Keratinocyte (primary cell): ENCODE measurements around the gene SRR. TPM values are rescaled to one million over a fixed set of nuclear protein-coding genes. Genes with fewer than 3 reads are reported as not detected.

Experiments used
- DNase-seq: peaks from one replicate; pipeline ENCODE4 v3.0.0-alpha.2; 2011; ENCODE audit warnings: low read depth, missing footprints, low spot score
- FAIRE-seq: peaks from 2 replicates; lab custom pipeline; 2011; peaks lifted over from hg19 to GRCh38; lab: Jason Lieb, UNC
- H2AFZ ChIP-seq: 2 replicates; pipeline ENCODE4 v1.6.0; 2012; ENCODE audit warnings: low read length, control low read depth, inconsistent platforms; ENCODE audit not compliant: control insufficient read depth
- H3K27ac ChIP-seq: 2 replicates; pipeline ENCODE4 v1.5.1; 2011; ENCODE audit warnings: low read length; ENCODE audit not compliant: control insufficient read depth, insufficient read depth
- H3K27me3 ChIP-seq: 3 replicates; pipeline ENCODE4 v1.6.0; 2011; ENCODE audit warnings: low read length; ENCODE audit not compliant: control insufficient read depth, insufficient read depth; ENCODE audit errors: extremely low read depth
- H3K36me3 ChIP-seq, 2 experiments: 2 replicates in 1 of 2; 3 replicates in 1 of 2; pipeline ENCODE4 v1.5.1; 2011; ENCODE audit warnings: low read length in 2 of 2, mild to moderate bottlenecking in 1 of 2; ENCODE audit not compliant: control insufficient read depth in 2 of 2, insufficient read depth in 2 of 2; ENCODE audit errors: extremely low read depth in 1 of 2
- H3K4me1 ChIP-seq: 3 replicates; pipeline ENCODE4 v1.5.1; 2011; ENCODE audit warnings: low read length; ENCODE audit not compliant: control insufficient read depth, insufficient read depth; ENCODE audit errors: extremely low read depth
- H3K4me2 ChIP-seq: 3 replicates; pipeline ENCODE4 v1.6.0; 2011; ENCODE audit warnings: low read depth, low read length; ENCODE audit not compliant: control insufficient read depth, insufficient read depth; ENCODE audit errors: extremely low read depth
- H3K4me3 ChIP-seq, 3 experiments: fragments of 200-600 bp in 1 of 3; sonication (generic) in 1 of 3; 2 replicates in 2 of 3; 3 replicates in 1 of 3; pipeline ENCODE4 v1.5.1; 2011 to 2016; ENCODE audit warnings: low read length in 3 of 3, mild to moderate bottlenecking in 3 of 3, control low read depth in 2 of 3, inconsistent platforms in 1 of 3, low read depth in 1 of 3, mixed read lengths in 1 of 3, mixed run types in 1 of 3, moderate library complexity in 1 of 3; ENCODE audit not compliant: control insufficient read depth in 2 of 3, insufficient read depth in 2 of 3; ENCODE audit errors: extremely low read depth in 1 of 3
- H3K79me2 ChIP-seq: 2 replicates; pipeline ENCODE4 v1.6.0; 2012; ENCODE audit warnings: low read length; ENCODE audit not compliant: control insufficient read depth, insufficient read depth
- H3K9ac ChIP-seq: 3 replicates; pipeline ENCODE4 v1.6.0; 2011; ENCODE audit warnings: low read length; ENCODE audit not compliant: control insufficient read depth, insufficient read depth; ENCODE audit errors: extremely low read depth
- H3K9me1 ChIP-seq: 3 replicates; pipeline ENCODE4 v1.6.0; 2011; ENCODE audit warnings: low read length; ENCODE audit not compliant: control insufficient read depth, insufficient read depth; ENCODE audit errors: extremely low read depth
- H3K9me3 ChIP-seq: 2 replicates; pipeline ENCODE4 v1.5.1; 2012; ENCODE audit warnings: low read depth, low read length; ENCODE audit not compliant: control insufficient read depth
- H4K20me1 ChIP-seq: 3 replicates; pipeline ENCODE4 v1.6.0; 2011; ENCODE audit warnings: low read length; ENCODE audit not compliant: control insufficient read depth, insufficient read depth; ENCODE audit errors: extremely low read depth
- EZH2 ChIP-seq: IDR thresholded peaks from one replicate; pipeline ENCODE4 v1.6.1; 2012; ENCODE audit warnings: inconsistent platforms, mild to moderate bottlenecking, low read length, moderate library complexity
- dilution Hi-C: fragments of 300-500 bp; cut with MboI; formaldehyde crosslinking; loops from one replicate; pipeline ENCODE4 v1.7.0; 2020; ENCODE audit warnings: low sequenced_read_pairs; ENCODE audit not compliant: extremely low pct_ligation_motif_present
- polyA plus RNA-seq, 5 experiments: library from polyadenylated mRNA; depleted of rRNA in 3 of 5; stranded (reverse) in 3 of 5; stranded (forward) in 1 of 5; unstranded in 1 of 5; fragments of >200 nt; gene quantifications; 1 replicate in 1 of 5; 2 replicates in 3 of 5; 3 replicates in 1 of 5; pipeline versions ENCODE4 v1.2.1 to v1.2.3, GENCODE V29; 2011 to 2012; ENCODE audit warnings: missing spikeins in 2 of 5, low read depth in 1 of 5, low replicate concordance in 1 of 5
- TF ChIP-seq, protein P1 (sequence below), 3 experiments: IDR thresholded peaks in 1 of 3; conservative IDR thresholded peaks in 1 of 3; optimal IDR thresholded peaks in 1 of 3; 2 replicates in 2 of 3; 3 replicates in 1 of 3; pipeline versions ENCODE3 to v1.5.1; 2011; ENCODE audit warnings: low read length in 3 of 3, mild to moderate bottlenecking in 3 of 3, moderate library complexity in 2 of 3, control low read depth in 1 of 3, inconsistent platforms in 1 of 3; ENCODE audit not compliant: insufficient read depth in 2 of 3; ENCODE audit errors: extremely low read depth in 1 of 3

Gene SRR
- polyA plus RNA-seq, 1 donor (not counting 4 experiments of a cell fraction or from before 2014, with no cell fraction given) = 17.7 TPM

DNA sequence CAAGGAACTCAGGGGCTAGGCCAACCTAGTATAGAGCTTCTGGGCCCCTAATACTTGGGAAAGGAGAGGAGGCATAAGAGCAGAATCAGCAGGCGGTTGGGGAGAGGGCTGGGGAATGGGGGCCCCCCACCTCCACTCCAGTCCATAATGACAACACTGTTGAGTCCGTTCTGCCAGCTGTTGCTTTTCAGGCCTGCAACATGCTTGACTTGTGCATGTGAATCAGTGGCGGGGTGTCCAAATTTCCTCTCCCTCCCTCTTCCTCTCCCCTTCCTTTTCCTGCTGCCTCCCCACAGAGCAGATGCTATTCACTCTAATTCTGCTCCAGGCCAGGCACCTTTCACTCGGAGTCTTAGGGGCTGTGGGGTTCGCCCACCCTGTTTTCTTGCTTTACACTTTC lies 65.3 kb downstream of the SRR start:
- Histone ChIP-seq H3K4me1 (no peaks in the 10 kb centered on the region), H3K4me2 (no peak overlapping the region), H3K79me2 (no peaks in the 10 kb centered on the region), H3K9ac (no peak overlapping the region), H3K9me3 (no peaks in the 10 kb centered on the region), H3K27me3 (no peaks in the 10 kb centered on the region), H3K27ac (no peak overlapping the region), H3K9me1 (no peaks in the 10 kb centered on the region), H2AFZ (no peak overlapping the region), H4K20me1 (peaks cover 2% of the 10 kb centered on the region), H3K4me3 (no peak overlapping the region), H3K36me3 (peaks cover 3 to 11% of the 10 kb centered on the region in 2 experiments)
- TF ChIP-seq, protein P1, sequence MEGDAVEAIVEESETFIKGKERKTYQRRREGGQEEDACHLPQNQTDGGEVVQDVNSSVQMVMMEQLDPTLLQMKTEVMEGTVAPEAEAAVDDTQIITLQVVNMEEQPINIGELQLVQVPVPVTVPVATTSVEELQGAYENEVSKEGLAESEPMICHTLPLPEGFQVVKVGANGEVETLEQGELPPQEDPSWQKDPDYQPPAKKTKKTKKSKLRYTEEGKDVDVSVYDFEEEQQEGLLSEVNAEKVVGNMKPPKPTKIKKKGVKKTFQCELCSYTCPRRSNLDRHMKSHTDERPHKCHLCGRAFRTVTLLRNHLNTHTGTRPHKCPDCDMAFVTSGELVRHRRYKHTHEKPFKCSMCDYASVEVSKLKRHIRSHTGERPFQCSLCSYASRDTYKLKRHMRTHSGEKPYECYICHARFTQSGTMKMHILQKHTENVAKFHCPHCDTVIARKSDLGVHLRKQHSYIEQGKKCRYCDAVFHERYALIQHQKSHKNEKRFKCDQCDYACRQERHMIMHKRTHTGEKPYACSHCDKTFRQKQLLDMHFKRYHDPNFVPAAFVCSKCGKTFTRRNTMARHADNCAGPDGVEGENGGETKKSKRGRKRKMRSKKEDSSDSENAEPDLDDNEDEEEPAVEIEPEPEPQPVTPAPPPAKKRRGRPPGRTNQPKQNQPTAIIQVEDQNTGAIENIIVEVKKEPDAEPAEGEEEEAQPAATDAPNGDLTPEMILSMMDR (optimal IDR thresholded peaks at IDR 0.05 in 1 of 3, IDR thresholded peaks at IDR 0.05 in 1 of 3, conservative IDR thresholded peaks at IDR 0.05 in 1 of 3; ENCODE audit: extremely low read depth in 1 of 3, insufficient read depth in 2 of 3, low read length in 3 of 3) = no peak
- no peak for TF ChIP-seq EZH2
- dilution Hi-C loops = no loop called here
- DNase-seq (no peak), FAIRE-seq (no peak)

DNA sequence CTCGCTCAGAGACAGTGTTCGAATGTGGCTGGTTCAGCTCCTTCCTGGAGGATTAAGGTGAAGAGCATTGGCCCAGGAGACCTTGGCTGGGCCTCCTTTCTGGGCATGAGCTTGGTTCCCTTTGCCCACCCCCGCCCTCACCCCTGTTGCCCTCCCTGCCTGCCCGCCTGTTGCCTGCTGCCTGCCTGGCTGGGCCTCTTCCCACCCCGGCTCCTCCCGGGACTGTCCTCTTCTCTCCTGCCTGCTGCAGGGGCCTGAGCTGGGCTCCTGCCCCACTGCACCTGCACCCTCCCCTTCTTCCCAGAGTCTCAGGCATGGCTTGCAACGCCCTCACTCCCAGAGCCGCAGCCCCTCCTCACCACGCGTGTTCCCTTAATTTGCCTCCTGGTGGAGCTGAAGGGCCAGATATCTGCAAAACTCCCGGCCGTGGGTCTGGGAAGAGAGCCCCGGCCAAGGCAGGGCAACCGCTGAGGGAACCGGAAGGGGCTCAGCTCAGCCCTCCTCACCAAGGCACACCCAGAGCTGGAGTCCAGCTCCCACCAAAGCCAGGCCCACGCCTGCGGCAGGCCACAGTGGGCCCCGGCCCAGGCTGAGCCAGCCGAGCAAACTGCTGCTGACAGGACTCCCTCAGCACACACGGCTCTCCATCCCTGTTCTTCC lies 65.9 kb downstream of the SRR start:
- no peak overlapping the region for H3K4me2 ChIP-seq
- dilution Hi-C loops = no loop called here
- no peak overlapping the region for H2AFZ ChIP-seq

More for the DNA sequence above, 65.9 kb downstream of the SRR start:
- H3K27ac ChIP-seq = no peak overlapping the region
- no peak overlapping the region for H3K4me3 ChIP-seq
- peaks cover 2% of the 10 kb centered on the region for H4K20me1 ChIP-seq
- no peaks in the 10 kb centered on the region for H3K9me3 ChIP-seq
- H3K9me1 ChIP-seq = no peaks in the 10 kb centered on the region
- FAIRE-seq = no peak
- TF ChIP-seq EZH2 = no peak
- TF ChIP-seq, protein P1 (optimal IDR thresholded peaks at IDR 0.05 in 1 of 3, IDR thresholded peaks at IDR 0.05 in 1 of 3, conservative IDR thresholded peaks at IDR 0.05 in 1 of 3; ENCODE audit: extremely low read depth in 1 of 3, insufficient read depth in 2 of 3, low read length in 3 of 3) = peak in 1 of 3 experiments; percentile 10
- DNase-seq = no peak
- no peak overlapping the region for H3K9ac ChIP-seq
- peaks cover 0 to 11% of the 10 kb centered on the region in 2 experiments for H3K36me3 ChIP-seq
- H3K27me3 ChIP-seq = no peaks in the 10 kb centered on the region
- H3K4me1 ChIP-seq = peaks cover 3% of the 10 kb centered on the region
- H3K79me2 ChIP-seq = no peaks in the 10 kb centered on the region
